ENCODE data around the gene TIE1. TPM values are rescaled to one million over a fixed set of nuclear protein-coding genes. Genes with fewer than 3 reads are reported as not detected.
A peak's percentile ranks its signal among the peaks of the same experiment; 100 is the strongest.

TIE1 gene
- total RNA-seq (2014; rRNA removed; shearing (Covaris generic)), result 0.11 TPM in 1 of 2 replicates, not detected in the other

GRCh38 chr1:43300378-43301094 is at the start of gene TIE1:
TSS of gene TIE1 (plus strand) at chr1:43300982. CDS start at chr1:43301072, 90 bp downstream.
- DNase-seq (ENCODE audit: low read depth in 1 of 2, low spot score in 2 of 2), result no peak
- peaks cover 33% of the 10 kb centered on the region for H3K4me1 ChIP-seq (replicated peaks)
- no peaks in the 10 kb centered on the region for H3K27me3 ChIP-seq (replicated peaks)
- H3K9me3 ChIP-seq (replicated peaks), result no peaks in the 10 kb centered on the region
- no peaks in the 10 kb centered on the region for H3K36me3 ChIP-seq
- no peak within 1 kb of the TSS for H3K27ac ChIP-seq
- no peak within 1 kb of the TSS for H3K4me3 ChIP-seq

- H3K4me1 ChIP-seq (replicated peaks), result no peaks in the 10 kb centered on the region
- H3K27ac ChIP-seq, result no peak overlapping the region
- H3K4me3 ChIP-seq, result no peak overlapping the region
- H3K9me3 ChIP-seq (replicated peaks), result no peaks in the 10 kb centered on the region
- no peaks in the 10 kb centered on the region; the same call in 1 of the 2 replicates for H3K27me3 ChIP-seq (replicated peaks)
- DNase-seq (ENCODE audit: low read depth in 1 of 2, low spot score in 2 of 2), result no peak
- H3K36me3 ChIP-seq, result no peaks in the 10 kb centered on the region
Observed at GRCh38 chr1:43251024-43251423, 49.8 kb upstream of the TIE1 start.

- Histone ChIP-seq H3K4me1 (replicated peaks) (no peaks in the 10 kb centered on the region), H3K27ac (no peak overlapping the region), H3K9me3 (replicated peaks) (no peaks in the 10 kb centered on the region), H3K36me3 (no peaks in the 10 kb centered on the region), H3K27me3 (replicated peaks) (no peaks in the 10 kb centered on the region; the same call in 1 of the 2 replicates), H3K4me3 (no peak overlapping the region)
- no peak for DNase-seq (ENCODE audit: low read depth in 1 of 2, low spot score in 2 of 2)
Observed at GRCh38 chr1:43252225-43252624, 48.6 kb upstream of the TIE1 start.

GRCh38 chr1:43253173-43253572 is 47.6 kb upstream of the TIE1 start:
- Histone ChIP-seq H3K9me3 (replicated peaks) (no peaks in the 10 kb centered on the region), H3K36me3 (no peaks in the 10 kb centered on the region), H3K4me1 (replicated peaks) (no peaks in the 10 kb centered on the region), H3K4me3 (no peak overlapping the region), H3K27ac (no peak overlapping the region), H3K27me3 (replicated peaks) (no peaks in the 10 kb centered on the region; the same call in 1 of the 2 replicates)
- DNase-seq (ENCODE audit: low read depth in 1 of 2, low spot score in 2 of 2), result peak in 1 of 2 experiments; percentile 29

GRCh38 chr1:43253876-43254275 is 46.9 kb upstream of the TIE1 start:
- no peaks in the 10 kb centered on the region; the same call in 1 of the 2 replicates for H3K27me3 ChIP-seq (replicated peaks)

GRCh38 chr1:43255438-43256210 is 45.2 kb upstream of the TIE1 start:
- no peak overlapping the region for H3K4me3 ChIP-seq
- DNase-seq (ENCODE audit: low read depth in 1 of 2, low spot score in 2 of 2), result peak in 1 of 2 experiments; percentile 27
- no peaks in the 10 kb centered on the region; the same call in 1 of the 2 replicates for H3K27me3 ChIP-seq (replicated peaks)
- no peaks in the 10 kb centered on the region for H3K4me1 ChIP-seq (replicated peaks)
- H3K36me3 ChIP-seq, result no peaks in the 10 kb centered on the region
- H3K9me3 ChIP-seq (replicated peaks), result no peaks in the 10 kb centered on the region
- no peak overlapping the region for H3K27ac ChIP-seq

More at GRCh38 chr1:43253876-43254275, 46.9 kb upstream of the TIE1 start:
- Histone ChIP-seq H3K9me3 (replicated peaks) (no peaks in the 10 kb centered on the region), H3K4me1 (replicated peaks) (no peaks in the 10 kb centered on the region), H3K4me3 (no peak overlapping the region), H3K36me3 (no peaks in the 10 kb centered on the region), H3K27ac (no peak overlapping the region)
- peak in 1 of 2 experiments; percentile 19 for DNase-seq (ENCODE audit: low read depth in 1 of 2, low spot score in 2 of 2)

- H3K4me1 ChIP-seq (replicated peaks), result no peaks in the 10 kb centered on the region
- H3K36me3 ChIP-seq, result no peaks in the 10 kb centered on the region
- H3K4me3 ChIP-seq, result no peak overlapping the region
- peak in 1 of 2 experiments; percentile 19 for DNase-seq (ENCODE audit: low read depth in 1 of 2, low spot score in 2 of 2)
- no peak overlapping the region for H3K27ac ChIP-seq
- no peaks in the 10 kb centered on the region for H3K27me3 ChIP-seq (replicated peaks)
- H3K9me3 ChIP-seq (replicated peaks), result no peaks in the 10 kb centered on the region
Observed at GRCh38 chr1:43256675-43257570, 43.9 kb upstream of the TIE1 start.

GRCh38 chr1:43258370-43258769 is 42.4 kb upstream of the TIE1 start:
- no peak overlapping the region for H3K27ac ChIP-seq
- no peaks in the 10 kb centered on the region for H3K36me3 ChIP-seq
- peak in 1 of 2 experiments; percentile 18 for DNase-seq (ENCODE audit: low read depth in 1 of 2, low spot score in 2 of 2)
- H3K4me1 ChIP-seq (replicated peaks), result no peaks in the 10 kb centered on the region
- H3K27me3 ChIP-seq (replicated peaks), result no peaks in the 10 kb centered on the region
- H3K4me3 ChIP-seq, result no peak overlapping the region
- H3K9me3 ChIP-seq (replicated peaks), result no peaks in the 10 kb centered on the region

- H3K36me3 ChIP-seq, result no peaks in the 10 kb centered on the region
- no peaks in the 10 kb centered on the region for H3K27me3 ChIP-seq (replicated peaks)
- DNase-seq (ENCODE audit: low read depth in 1 of 2, low spot score in 2 of 2), result no peak
- no peak overlapping the region for H3K27ac ChIP-seq
- no peak overlapping the region for H3K4me3 ChIP-seq
- no peaks in the 10 kb centered on the region for H3K9me3 ChIP-seq (replicated peaks)
- H3K4me1 ChIP-seq (replicated peaks), result no peaks in the 10 kb centered on the region
Observed at GRCh38 chr1:43265431-43265830, 35.4 kb upstream of the TIE1 start.

GRCh38 chr1:43266881-43267280 is 33.9 kb upstream of the TIE1 start:
- no peak for DNase-seq (ENCODE audit: low read depth in 1 of 2, low spot score in 2 of 2)
- H3K9me3 ChIP-seq (replicated peaks), result no peaks in the 10 kb centered on the region
- H3K36me3 ChIP-seq, result no peaks in the 10 kb centered on the region
- H3K4me3 ChIP-seq, result no peak overlapping the region
- H3K27me3 ChIP-seq (replicated peaks), result no peaks in the 10 kb centered on the region
- no peaks in the 10 kb centered on the region for H3K4me1 ChIP-seq (replicated peaks)
- no peak overlapping the region for H3K27ac ChIP-seq

- no peaks in the 10 kb centered on the region for H3K9me3 ChIP-seq (replicated peaks)
- no peak overlapping the region for H3K27ac ChIP-seq
- peak in 1 of 2 experiments; percentile 28 for DNase-seq (ENCODE audit: low read depth in 1 of 2, low spot score in 2 of 2)
- no peak overlapping the region for H3K4me3 ChIP-seq
- no peaks in the 10 kb centered on the region for H3K4me1 ChIP-seq (replicated peaks)
- H3K27me3 ChIP-seq (replicated peaks), result no peaks in the 10 kb centered on the region
- no peaks in the 10 kb centered on the region for H3K36me3 ChIP-seq
Observed at GRCh38 chr1:43267291-43267805, 33.4 kb upstream of the TIE1 start.

- Histone ChIP-seq H3K27ac (no peak overlapping the region), H3K4me3 (no peak overlapping the region), H3K9me3 (replicated peaks) (no peaks in the 10 kb centered on the region), H3K4me1 (replicated peaks) (no peaks in the 10 kb centered on the region), H3K27me3 (replicated peaks) (no peaks in the 10 kb centered on the region), H3K36me3 (no peaks in the 10 kb centered on the region)
- DNase-seq (ENCODE audit: low read depth in 1 of 2, low spot score in 2 of 2), result peak in 1 of 2 experiments; percentile 25
Observed at GRCh38 chr1:43267818-43268425, 32.9 kb upstream of the TIE1 start.
